ENCODE results near the gene KCNH6. TPM values are rescaled to one million over a fixed set of nuclear protein-coding genes. Genes with fewer than 3 reads are reported as not detected.

Gene KCNH6, protein sequence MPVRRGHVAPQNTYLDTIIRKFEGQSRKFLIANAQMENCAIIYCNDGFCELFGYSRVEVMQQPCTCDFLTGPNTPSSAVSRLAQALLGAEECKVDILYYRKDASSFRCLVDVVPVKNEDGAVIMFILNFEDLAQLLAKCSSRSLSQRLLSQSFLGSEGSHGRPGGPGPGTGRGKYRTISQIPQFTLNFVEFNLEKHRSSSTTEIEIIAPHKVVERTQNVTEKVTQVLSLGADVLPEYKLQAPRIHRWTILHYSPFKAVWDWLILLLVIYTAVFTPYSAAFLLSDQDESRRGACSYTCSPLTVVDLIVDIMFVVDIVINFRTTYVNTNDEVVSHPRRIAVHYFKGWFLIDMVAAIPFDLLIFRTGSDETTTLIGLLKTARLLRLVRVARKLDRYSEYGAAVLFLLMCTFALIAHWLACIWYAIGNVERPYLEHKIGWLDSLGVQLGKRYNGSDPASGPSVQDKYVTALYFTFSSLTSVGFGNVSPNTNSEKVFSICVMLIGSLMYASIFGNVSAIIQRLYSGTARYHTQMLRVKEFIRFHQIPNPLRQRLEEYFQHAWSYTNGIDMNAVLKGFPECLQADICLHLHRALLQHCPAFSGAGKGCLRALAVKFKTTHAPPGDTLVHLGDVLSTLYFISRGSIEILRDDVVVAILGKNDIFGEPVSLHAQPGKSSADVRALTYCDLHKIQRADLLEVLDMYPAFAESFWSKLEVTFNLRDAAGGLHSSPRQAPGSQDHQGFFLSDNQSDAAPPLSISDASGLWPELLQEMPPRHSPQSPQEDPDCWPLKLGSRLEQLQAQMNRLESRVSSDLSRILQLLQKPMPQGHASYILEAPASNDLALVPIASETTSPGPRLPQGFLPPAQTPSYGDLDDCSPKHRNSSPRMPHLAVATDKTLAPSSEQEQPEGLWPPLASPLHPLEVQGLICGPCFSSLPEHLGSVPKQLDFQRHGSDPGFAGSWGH
- total RNA-seq (2013) = not detected
- not detected for polyA plus RNA-seq
- polyA minus RNA-seq = under 0.01 TPM in 1 of 2 replicates, not detected in the other
- total RNA-seq = 0 to 0.86 (median 0) reads per million in 11 experiments

DNA sequence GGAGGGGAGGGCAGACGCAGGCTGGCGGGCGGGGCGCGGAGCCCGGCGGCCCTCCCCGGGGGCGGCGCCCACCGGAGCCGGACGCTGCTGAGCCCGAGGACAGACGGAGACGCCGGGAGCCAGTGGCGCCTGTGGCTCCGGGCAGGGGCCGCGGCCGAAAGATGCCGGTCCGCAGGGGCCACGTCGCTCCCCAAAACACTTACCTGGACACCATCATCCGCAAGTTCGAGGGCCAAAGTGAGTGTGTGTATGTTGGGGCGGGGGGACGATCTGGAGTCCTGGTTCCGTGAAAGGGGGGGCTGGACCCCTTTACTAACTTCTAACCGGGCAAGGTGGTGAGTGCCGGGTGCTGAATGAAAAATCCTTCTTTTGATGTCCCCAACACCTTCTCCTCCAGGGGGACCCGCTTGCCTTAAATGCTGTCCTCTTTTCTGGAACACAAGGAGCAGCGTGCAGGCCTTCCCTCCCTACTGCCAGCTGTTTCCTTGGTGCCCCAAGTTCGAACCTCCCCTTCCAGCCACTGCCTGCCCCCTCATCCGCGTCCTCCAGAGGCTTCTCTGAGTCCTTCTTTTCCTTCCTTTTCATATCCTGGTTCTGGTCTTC, at the start of gene KCNH6:
TSS of gene KCNH6 (plus strand) at position 106 of the 603 bp plus-strand sequence. CDS start at position 162, 56 bp downstream.
- no peak within 1 kb of the TSS for H2AFZ ChIP-seq (ENCODE audit: insufficient read depth, low read depth, low read length, poor library complexity, severe bottlenecking)
- TF ChIP-seq, protein P1, sequence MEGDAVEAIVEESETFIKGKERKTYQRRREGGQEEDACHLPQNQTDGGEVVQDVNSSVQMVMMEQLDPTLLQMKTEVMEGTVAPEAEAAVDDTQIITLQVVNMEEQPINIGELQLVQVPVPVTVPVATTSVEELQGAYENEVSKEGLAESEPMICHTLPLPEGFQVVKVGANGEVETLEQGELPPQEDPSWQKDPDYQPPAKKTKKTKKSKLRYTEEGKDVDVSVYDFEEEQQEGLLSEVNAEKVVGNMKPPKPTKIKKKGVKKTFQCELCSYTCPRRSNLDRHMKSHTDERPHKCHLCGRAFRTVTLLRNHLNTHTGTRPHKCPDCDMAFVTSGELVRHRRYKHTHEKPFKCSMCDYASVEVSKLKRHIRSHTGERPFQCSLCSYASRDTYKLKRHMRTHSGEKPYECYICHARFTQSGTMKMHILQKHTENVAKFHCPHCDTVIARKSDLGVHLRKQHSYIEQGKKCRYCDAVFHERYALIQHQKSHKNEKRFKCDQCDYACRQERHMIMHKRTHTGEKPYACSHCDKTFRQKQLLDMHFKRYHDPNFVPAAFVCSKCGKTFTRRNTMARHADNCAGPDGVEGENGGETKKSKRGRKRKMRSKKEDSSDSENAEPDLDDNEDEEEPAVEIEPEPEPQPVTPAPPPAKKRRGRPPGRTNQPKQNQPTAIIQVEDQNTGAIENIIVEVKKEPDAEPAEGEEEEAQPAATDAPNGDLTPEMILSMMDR (IDR thresholded peaks at IDR 0.05) = no peak
- DNase-seq = no peak
- H3K9me3 ChIP-seq (replicated peaks in 1 of 2; ENCODE audit: control insufficient read depth in 1 of 2, insufficient read depth in 1 of 2, low read length in 2 of 2) = no peaks in the 10 kb centered on the region
- intact Hi-C loops (cut with micrococcal nuclease) = no loop called here
- peaks cover 0 to 5% (median 3%) of the 10 kb centered on the region in 7 donors for H3K9me3 Mint-ChIP-seq
- no peaks in the 10 kb centered on the region for H3K79me2 ChIP-seq (ENCODE audit: insufficient read depth, low read length)
- H3K4me3 Mint-ChIP-seq = peak within 1 kb of the TSS in 1 of 2 donors; percentile 77
- peak within 1 kb of the TSS; percentile 26 for H3K4me2 ChIP-seq (replicated peaks; ENCODE audit: extremely low read depth, low read length, poor library complexity, severe bottlenecking)
- peak within 1 kb of the TSS in 1 of 7 donors; percentile 32 for H3K27ac Mint-ChIP-seq
- peaks cover 19 to 37% (median 29%) of the 10 kb centered on the region in 3 donors for H3K27me3 Mint-ChIP-seq (ENCODE audit: low read depth in 3 of 3)
- WGBS (ENCODE audit: insufficient coverage) = 18% methylated on average over 19 of the region's 38 CpGs
- H3K4me1 Mint-ChIP-seq = peaks cover 2% of the 10 kb centered on the region
- H3K9ac ChIP-seq (ENCODE audit: insufficient read depth, low read length, poor library complexity, severe bottlenecking) = no peak within 1 kb of the TSS
- no peak within 1 kb of the TSS for H3K4me3 ChIP-seq (replicated peaks in 1 of 3; ENCODE audit: low read depth in 2 of 3, low read length in 3 of 3)
- no peaks in the 10 kb centered on the region for H4K20me1 ChIP-seq (ENCODE audit: insufficient read depth, low read length)
- H3K36me3 Mint-ChIP-seq = no peaks in the 10 kb centered on the region
- no peaks in the 10 kb centered on the region for H3K4me1 ChIP-seq (ENCODE audit: control insufficient read depth in 1 of 2, insufficient read depth in 2 of 2, low read length in 2 of 2)
- no peak within 1 kb of the TSS for H3K27ac ChIP-seq (ENCODE audit: low read depth in 1 of 2, low read length in 2 of 2)
- no peaks in the 10 kb centered on the region for H3K36me3 ChIP-seq (replicated peaks in 1 of 2; ENCODE audit: control insufficient read depth in 1 of 2, insufficient read depth in 2 of 2, low read length in 2 of 2)
- peaks cover 0 to 24% of the 10 kb centered on the region in 2 donors for H3K27me3 ChIP-seq (ENCODE audit: control insufficient read depth in 2 of 2, insufficient read depth in 2 of 2, low read length in 2 of 2)

Measured in CD14-positive monocyte (primary cell).